GM20431 (cell line): Measurements from ENCODE around the gene REC114.

Experiments
- in situ Hi-C: fragments of 300-500 bp; cut with MseI, MboI; formaldehyde crosslinking; loops from one replicate; pipeline ENCODE4 v1.15.0; 2020; ENCODE audit warnings: low sequenced_read_pairs; ENCODE audit not compliant: unreplicated experiment

REC114 gene

DNA sequence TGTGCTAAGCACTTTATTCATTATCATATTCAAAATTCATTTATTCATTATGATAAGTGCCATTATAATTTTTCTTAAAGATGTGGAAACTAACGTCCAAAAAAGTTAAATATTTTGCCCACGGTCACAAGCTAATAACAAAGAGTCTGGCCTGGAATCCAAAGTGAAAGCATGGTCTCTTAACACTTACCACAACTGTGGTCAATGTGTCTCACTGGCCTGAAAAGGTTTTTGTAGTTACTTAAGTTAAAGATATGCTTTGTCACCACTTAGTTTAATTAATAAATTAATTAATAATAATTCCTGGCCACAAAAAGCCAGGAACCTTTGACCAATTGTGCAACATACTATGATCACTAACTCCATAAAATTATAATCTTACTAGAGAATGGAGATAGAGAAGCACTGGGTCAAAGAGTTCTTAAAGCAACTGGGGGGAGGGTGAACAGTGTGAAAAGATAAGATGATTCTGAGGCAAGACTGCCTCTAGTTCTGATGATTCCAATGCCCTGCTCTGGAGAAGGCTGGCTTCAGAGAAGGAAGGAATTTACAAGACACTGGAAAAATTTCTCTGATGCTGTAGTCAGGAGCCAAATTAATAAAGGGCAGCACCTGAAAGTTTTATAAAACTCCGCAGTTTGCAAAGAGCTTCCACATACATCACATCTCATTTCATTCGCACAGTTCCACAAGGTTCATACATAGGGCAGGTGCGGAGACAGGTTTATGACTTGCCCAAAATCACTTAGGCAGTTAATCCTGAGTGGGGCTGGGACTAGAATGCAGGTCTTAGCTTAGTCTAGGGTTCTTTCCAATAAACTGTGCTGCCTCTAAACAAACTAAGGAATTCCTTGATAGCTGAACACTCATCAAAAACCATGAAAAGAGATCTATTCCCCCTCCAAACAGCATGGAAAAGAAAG lies 157.7 kb downstream of the REC114 start:
- in situ Hi-C loops: no loop called here

DNA sequence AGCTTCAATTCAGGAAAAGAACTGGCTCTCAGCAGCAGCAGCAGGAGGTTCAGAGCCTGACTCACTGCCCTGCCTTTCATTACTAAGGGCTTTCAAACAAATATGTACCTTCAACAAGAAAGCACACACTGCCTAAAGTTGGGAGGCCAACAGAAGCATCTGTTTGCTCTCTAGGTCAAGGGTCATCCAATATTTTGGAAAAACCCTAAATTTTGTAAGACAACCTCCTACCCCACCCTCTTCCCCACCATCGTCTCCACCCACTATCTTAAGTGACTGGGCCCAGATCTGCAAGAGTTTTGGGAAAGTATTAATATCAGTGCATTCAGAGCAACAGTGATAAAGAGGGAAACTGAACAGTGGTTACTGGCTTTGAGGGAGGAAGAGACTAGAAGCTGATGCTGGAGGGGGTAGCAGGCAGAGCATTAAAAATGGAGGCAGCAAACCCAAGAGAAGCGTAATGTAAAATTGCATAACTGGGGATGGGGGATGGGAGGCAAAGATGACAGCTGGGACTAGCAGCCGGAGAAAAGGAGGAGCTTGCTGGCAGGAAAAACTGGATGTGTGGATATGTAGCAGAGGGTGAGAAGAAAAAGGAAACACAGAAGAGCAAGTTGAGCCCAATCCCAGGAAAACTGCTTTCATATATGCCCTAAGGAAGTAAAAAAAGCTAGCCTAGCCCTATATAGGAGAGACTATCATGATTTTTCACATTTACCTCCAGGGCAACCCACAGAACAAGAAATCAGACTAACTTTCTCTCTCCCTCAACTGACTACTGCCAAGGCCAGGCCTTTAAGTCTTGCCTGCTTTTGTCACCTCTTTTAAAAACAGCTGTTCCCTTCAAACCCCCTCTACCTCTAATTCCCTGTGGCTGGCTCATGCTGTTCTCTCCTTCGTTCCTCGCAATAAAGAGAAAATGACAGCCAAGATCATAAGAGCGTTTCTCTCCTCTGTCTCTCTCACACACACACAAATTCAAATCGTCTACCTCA lies 158.8 kb downstream of the REC114 start:
- in situ Hi-C loops: no loop called here

DNA sequence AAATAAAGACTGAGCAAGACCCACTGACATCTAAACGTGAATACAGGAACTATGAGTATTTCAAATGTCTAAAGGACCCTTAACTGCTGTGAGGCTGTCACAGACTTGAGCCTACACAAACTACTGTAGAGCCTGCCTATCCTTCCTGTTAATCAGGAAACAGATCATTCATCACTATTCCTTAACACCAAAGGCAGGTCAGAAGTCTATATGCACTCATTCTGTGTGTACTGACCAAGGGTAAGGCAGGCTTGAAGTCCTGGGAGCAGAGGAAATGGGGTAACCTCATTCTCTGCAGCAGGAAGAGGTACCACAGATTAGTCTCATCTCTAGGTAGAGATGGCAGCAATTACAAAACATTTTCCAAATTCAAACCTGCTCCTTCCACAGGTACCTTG lies 159.5 kb downstream of the REC114 start:
- in situ Hi-C loops: no loop called here

DNA sequence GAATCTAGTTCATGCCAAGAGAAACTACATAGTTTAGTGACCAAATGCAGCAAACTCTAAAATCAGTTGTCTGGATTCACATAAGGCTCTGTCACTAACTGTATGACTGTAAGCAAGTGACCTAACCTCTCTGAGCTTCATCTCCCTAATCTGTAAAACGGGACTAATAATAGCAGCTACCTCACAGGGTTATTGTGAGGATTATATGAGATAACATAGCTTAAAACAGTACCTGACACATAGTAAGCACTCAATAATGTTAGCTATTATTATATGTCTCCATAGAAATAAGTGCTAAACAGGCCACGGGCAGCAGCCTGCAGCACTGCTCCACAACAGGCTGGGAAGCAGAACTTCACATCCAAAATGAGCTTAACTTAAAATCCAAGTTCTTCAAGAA lies 160.0 kb downstream of the REC114 start:
- in situ Hi-C loops: no loop called here

DNA sequence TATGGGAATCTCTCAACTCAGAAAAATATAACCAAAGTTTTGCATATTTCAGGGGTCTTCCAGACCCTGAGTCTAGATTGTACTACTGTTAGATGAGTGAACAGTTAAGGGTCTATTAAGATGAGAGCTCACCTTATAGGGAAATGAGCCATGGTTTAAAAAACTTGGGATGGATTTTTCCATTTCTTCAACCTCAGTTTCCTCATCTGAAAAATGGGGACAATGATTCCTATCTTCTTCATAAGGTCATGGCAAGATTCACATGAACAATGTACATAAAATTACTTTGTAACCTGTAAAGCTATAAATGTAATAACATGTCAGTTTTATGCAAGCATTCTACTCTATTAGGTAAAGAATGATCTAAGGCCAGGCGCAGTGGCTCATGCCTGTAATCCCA lies 161.5 kb downstream of the REC114 start:
- in situ Hi-C loops: no loop called here

DNA sequence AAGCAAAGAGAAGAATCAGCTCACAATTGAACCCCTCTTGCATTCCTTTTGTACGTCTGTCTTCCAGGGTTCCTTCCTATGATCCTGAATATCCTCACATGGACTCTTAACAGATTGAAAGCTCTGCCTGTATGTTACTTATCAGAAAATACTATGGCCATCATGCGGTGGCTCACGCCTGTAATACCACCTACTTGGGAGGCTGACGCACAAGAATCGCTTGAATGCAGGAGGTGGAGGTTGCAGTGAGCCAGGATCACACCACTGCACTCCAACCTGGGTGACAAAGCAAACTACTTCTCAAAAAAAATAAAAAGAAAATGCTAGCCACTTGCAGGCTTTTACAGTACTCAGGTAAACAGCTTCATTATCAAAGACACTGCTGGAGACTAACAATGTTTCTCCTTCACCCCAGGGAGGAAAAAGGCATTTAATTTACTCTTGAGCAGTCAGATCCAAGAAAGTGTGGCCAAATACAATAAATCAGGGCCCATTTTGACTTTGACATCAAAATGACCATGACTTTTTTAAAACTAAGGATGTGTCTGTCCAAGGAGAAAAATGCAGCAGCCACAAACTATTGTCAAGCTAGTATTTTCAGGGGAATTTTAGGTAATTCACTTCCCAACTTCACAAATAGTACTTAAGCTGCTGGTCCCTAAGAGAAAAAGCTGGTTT lies 162.9 kb downstream of the REC114 start:
- in situ Hi-C loops: no loop called here

DNA sequence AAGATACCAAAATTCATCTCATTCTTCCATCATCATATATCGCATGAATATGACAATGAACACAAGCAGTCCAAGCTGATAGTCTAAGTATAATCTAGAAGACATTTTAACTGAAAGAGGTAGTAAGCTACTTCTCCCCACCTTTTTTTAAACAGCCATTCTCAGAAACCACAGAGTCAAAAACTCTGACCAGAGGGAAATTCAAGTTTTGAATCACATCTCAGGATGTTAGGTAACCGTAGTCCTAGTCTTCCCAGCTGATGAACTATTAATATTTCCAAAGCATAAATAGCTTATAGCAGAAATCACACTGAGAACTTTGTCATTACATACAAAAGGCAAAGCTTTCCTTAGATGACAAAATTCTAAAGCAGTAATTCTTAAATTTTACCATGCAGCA lies 164.4 kb downstream of the REC114 start:
- in situ Hi-C loops: no loop called here

DNA sequence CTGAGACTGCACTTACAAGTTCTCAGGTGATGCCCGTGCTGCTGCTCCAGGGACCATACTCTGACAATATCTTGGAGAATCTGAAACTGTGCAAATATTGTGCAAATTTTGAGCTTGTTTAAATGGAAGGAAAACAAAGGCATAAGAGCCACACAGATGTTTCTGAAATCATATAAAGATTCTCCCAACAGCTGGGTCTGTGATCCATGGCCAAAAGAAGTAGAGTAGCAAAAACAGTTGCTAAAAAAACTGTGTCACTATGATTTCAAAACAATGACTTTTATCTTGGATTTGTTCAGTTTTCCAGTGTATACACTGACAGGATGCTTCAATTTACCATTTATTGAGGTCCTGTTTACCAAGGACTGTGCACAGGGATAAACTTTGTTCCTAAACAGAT lies 164.9 kb downstream of the REC114 start:
- in situ Hi-C loops: no loop called here

DNA sequence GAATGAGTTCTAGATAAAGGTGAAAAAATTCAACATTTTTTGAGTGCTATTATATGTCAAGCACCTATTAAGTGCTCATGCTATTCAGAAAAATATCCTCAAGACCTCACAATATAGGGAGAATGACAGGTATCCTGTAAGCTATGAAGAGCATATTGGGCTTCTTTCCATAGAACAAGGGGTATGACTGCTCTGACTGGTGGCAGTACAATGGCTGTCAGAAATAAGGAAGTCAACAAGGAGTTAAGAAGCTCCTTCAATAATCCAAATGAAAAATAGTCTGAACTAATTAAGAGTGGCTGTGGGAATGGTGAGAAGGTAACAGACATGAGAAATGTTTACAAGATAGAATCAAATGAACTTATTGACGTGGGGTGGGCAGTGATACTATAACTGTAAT lies 165.5 kb downstream of the REC114 start:
- in situ Hi-C loops: no loop called here

DNA sequence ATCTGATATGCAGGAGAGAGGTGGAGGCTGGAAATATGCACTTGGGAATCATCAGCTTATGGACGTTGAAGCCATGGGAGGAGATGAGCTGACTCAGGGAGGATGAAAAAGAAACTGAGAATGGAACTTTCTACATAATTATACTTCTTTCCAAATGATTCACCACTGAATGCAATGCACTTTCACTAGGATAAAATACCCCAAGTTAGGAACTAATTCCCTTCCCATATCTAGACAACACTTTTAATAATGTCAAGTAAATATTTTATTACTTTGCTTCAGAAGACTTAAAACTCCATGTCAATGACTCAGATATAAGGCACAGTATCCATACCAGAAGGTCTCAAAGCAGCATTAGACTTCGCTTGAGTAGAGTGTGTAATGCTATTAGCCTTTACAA lies 166.0 kb downstream of the REC114 start:
- in situ Hi-C loops: no loop called here
